NCI-H345 treated with DMSO at 0.1 percent for 48 hours (cell line): ENCODE measurements around the gene ZNF468.
"Not testable (repeated sequence)": the region's sequence is repeated elsewhere in the genome, so short reads cannot be mapped to it uniquely, and the experiment has no call there.

Experiments
- DNase-seq: peaks from one replicate; lab custom pipeline; 2025; ENCODE audit not compliant: unreplicated experiment; lab: John Stamatoyannopoulos, UW

Gene ZNF468

GRCh38 chr19:52857378-52858191 lies at the start of gene ZNF468:
Gene ZNF468 (minus strand): TSS chr19:52857619. CDS start chr19:52854272, 3,347 bp downstream.
- peak; percentile 36 for DNase-seq

- not testable (repeated sequence) for DNase-seq
Measured at GRCh38 chr19:52904052-52904780, 46.8 kb upstream of the ZNF468 start.

GRCh38 chr19:52901842-52902241 lies 44.4 kb upstream of the ZNF468 start:
- DNase-seq = no peak

DNA sequence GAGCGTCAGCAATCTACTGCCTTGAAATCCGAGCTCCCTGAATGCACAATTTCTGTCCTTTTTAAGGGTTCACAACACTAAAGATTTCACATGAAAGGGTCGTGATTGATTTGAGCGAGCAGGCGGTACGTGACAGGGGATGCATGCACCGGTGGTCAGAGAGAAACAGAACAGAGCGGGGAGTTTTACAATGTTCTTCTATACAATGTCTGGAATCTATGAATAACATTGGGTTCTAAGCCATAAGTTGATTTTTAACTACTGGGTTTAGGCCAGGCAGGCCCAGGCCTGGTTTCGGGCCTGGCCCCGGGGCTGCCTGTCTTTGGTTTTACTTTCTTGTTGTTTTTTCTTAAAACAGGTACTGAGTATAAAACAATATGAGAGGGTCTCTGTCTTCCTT lies 41.2 kb upstream of the ZNF468 start:
- not testable (repeated sequence) for DNase-seq

DNA sequence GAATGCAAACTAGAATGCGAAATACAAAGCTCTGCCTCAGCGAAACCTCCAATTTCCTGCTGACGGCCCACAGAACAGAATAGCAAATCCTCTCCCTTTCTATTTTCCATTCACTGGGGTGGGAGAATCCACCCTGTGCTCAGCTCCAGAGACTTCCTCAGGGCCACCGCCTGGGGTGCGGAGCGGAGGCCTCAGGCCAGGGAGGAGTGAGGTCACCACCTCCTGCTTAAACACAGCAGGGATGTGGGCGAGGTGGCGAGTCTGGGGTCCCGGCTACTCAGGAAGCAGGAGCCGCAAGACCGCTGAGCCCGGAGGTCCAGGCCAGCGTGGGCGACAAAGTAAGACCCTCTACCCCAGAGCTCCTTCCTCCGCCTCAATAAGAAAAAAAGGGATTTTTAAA lies 40.7 kb upstream of the ZNF468 start:
- no peak for DNase-seq

- DNase-seq = peak; percentile 83
Measured at GRCh38 chr19:52897138-52897935, 39.9 kb upstream of the ZNF468 start, which contains the start of gene ZNF320. Gene ZNF320 (minus strand): TSS chr19:52897635. CDS start chr19:52890255, 7,380 bp downstream.

- no peak for DNase-seq
Measured at GRCh38 chr19:52896431-52897137, 39.2 kb upstream of the ZNF468 start.

GRCh38 chr19:52891336-52891735 lies 33.9 kb upstream of the ZNF468 start:
- DNase-seq = no peak

DNA sequence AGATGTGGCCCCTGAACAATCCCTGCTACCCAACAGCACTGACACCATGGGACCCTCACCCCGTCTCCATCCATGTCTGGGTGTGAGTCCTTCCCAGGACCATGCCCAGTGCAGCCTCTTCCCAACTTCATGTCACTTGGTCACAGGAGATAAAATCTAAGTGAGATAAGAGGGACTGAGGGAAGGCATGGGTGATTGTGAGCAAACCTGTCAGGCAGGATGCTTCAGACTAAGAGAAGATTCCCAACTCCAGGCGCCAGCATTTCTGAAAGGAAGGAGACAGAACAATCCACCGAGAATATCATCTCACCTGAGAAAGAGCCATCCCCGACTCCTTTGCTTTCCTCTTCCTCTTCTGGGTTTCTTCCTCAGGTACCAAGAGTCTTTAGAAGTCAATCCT lies 32.5 kb upstream of the ZNF468 start:
- DNase-seq = no peak

DNA sequence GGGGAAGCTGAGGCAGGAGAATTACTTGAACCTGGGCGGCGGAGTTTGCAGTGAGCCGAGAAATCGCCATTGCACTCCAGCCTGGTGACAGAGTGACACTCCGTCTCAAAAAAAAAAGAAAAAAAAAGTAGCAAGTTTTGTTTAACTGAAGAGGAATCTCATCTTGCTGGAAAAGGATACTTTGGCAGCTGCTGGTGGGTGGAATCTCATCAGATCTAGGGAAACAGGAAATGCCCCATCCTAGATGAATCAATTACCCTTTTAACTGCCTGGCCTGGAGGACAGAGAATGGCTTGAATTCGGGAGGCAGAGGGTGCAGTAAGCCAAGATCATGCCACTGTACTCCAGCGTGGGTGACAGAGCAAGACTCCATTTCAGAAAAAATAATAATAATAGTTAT lies 31.7 kb upstream of the ZNF468 start:
- DNase-seq = no peak

GRCh38 chr19:52880895-52881389 lies 23.5 kb upstream of the ZNF468 start:
- no peak for DNase-seq

GRCh38 chr19:52872996-52873395 lies 15.6 kb upstream of the ZNF468 start:
- DNase-seq = not testable (repeated sequence)

DNA sequence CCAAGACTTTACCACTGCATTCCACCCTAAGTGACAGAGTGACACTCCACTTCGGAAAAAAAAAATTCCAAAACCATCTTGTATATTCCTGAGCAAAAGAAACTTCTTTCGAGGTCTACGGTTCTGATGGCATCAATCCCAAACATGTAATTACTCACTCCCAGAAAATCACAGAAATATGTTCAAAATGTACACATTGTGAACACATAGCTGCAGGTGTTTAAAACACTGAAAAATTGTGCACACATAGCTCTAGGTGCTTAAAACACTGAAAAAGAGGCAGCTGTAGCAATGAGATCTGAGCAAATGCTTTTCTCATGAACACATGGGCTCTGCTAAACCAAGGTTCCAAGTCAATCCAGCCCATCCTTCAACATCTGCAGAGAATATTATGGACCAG lies 14.0 kb upstream of the ZNF468 start:
- no peak for DNase-seq

- not testable (repeated sequence) for DNase-seq
Measured at GRCh38 chr19:52868031-52868430, 10.6 kb upstream of the ZNF468 start.

- DNase-seq = not testable (repeated sequence)
Measured at GRCh38 chr19:52856540-52857377, 660 bp downstream of the ZNF468 start.

DNA sequence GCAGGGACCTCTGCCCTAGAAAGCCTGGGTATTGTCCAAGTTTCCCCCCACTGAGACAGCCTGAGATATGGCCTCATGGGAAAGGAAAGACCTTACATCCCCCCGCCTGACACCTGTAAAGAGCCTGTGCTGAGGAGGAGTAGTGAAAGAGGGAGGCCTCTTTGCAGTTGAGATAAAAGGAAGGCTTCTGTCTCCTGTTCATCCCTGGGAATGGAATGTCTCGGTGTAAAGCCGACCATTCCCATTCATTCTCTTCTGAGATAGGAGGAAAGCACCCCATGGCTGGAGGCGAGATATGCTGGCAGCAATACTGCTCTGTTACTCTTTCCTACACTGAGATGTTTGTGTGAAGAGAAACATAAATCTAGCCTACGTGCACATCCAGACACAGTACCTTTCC lies 10.1 kb downstream of the ZNF468 start:
- not testable (repeated sequence) for DNase-seq

DNA sequence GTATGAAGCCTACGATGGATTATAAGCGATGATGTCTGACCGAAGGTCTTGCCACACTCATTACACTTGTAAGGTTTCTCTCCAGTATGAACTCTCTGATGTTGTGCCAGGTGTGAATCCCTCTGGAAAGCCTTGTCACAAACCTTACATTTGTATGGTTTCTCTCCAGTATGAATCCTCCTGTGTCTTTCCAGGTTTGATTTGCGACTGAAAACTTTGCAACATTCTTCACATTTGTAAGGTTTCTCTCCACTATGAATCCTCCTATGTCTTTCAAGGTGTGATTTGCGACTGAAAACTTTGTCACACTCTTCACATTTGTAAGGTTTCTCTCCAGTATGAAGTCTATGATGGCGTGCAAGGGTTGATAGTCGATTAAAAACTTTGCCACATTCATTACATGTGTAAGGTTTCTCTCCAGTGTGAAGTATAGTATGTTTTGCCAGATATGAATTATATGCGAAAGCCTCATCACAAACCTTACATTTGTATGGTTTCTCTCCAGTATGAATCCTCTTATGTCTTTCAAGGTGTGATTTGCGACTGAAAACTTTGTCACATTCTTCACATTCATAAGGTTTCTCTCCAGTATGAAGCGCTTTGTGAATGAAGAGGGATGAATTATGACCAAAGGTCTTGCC lies 16.5 kb downstream of the ZNF468 start:
- DNase-seq = not testable (repeated sequence)

GRCh38 chr19:52834289-52834688 lies 23.1 kb downstream of the ZNF468 start:
- not testable (repeated sequence) for DNase-seq

GRCh38 chr19:52833541-52833940 lies 23.9 kb downstream of the ZNF468 start:
- not testable (repeated sequence) for DNase-seq
